K562 (cell line): Measurements from ENCODE around the gene ATRX. TPM values are rescaled to one million over a fixed set of nuclear protein-coding genes. Genes with fewer than 3 reads are reported as not detected.

Experiments
- ATAC-seq: fragments of 200-7000 bp; cut with Tn5 transposase; 3 replicates; pipeline ENCODE4 v1.9.1; 2020; ENCODE audit warnings: moderate library complexity
- BruUV-seq: library from RNA; stranded (reverse); fragments of 400-500 nt; replicated peaks from 2 replicates; lab custom pipeline; 2021; lab: Mats Ljungman, UMichigan
- CTCF ChIA-PET: fragments of 300-600 bp; formaldehyde crosslinking; extraction: SDS; loops from one replicate; lab custom pipeline; 2021; ENCODE audit warnings: low intra/inter-chr PET ratio; lab: Yijun Ruan, JAX
- POLR2A ChIA-PET: fragments of 300-600, 350-650 bp; sonication (Branson Sonifier 250); formaldehyde crosslinking; extraction: SDS; loops from one replicate; lab custom pipeline; 2021; ENCODE audit warnings: antibody characterized with exemption, inconsistent platforms; lab: Yijun Ruan, JAX
- DNase-seq, 4 experiments: peaks; one replicate each; pipeline versions ENCODE4 v3.0.0 to v3.0.0-alpha.2; 2011 to 2018; ENCODE audit warnings: low spot score in 3 of 4, mixed read lengths in 3 of 4; ENCODE audit errors: extremely low read depth in 1 of 4
- FAIRE-seq: peaks from 2 replicates; lab custom pipeline; 2011; peaks lifted over from hg19 to GRCh38; lab: Jason Lieb, UNC
- H2AFZ ChIP-seq: 2 replicates; pipeline ENCODE4 v1.6.0; 2011; ENCODE audit warnings: low read depth, low read length, control low read depth, inconsistent platforms
- H3K27ac ChIP-seq: fragments of 200-600 bp; 3 replicates; pipeline ENCODE4 v1.8.0; 2011; ENCODE audit warnings: low read depth, mild to moderate bottlenecking, control low read depth, inconsistent platforms, low read length, moderate library complexity, mixed read lengths; ENCODE audit errors: extremely low read depth
- H3K27me3 ChIP-seq, 2 experiments: fragments of 300-600 bp in 1 of 2; 2 replicates in 1 of 2; 3 replicates in 1 of 2; pipeline versions ENCODE4 v1.6.0 to v1.8.0; 2011; ENCODE audit warnings: inconsistent platforms in 2 of 2, low read length in 2 of 2, mild to moderate bottlenecking in 1 of 2, mixed read lengths in 1 of 2, moderate library complexity in 1 of 2; ENCODE audit not compliant: control insufficient read depth in 2 of 2, insufficient read depth in 2 of 2
- H3K36me3 ChIP-seq: fragments of 300-600 bp; 3 replicates; pipeline ENCODE4 v1.8.0; 2011; ENCODE audit warnings: mild to moderate bottlenecking, low read length, inconsistent platforms; ENCODE audit not compliant: control insufficient read depth, insufficient read depth
- H3K4me1 ChIP-seq, 2 experiments: fragments of 200-600 bp in 1 of 2; replicated peaks in 1 of 2; 2 replicates in 1 of 2; 3 replicates in 1 of 2; pipeline versions ENCODE4 v1.5.1 to v1.8.0; 2011; ENCODE audit warnings: inconsistent platforms in 2 of 2, low read length in 2 of 2, mild to moderate bottlenecking in 1 of 2, mixed read lengths in 1 of 2, moderate library complexity in 1 of 2; ENCODE audit not compliant: control insufficient read depth in 2 of 2, insufficient read depth in 2 of 2
- H3K4me2 ChIP-seq: 2 replicates; pipeline ENCODE4 v1.6.1; 2011; ENCODE audit warnings: low read length, control low read depth, inconsistent platforms, mixed read lengths; ENCODE audit not compliant: insufficient read depth
- H3K4me3 ChIP-seq: fragments of 200-600 bp; sonication (generic), shearing (Covaris generic); 2 replicates; pipeline ENCODE4 v1.5.1; 2016; ENCODE audit warnings: control low read depth, inconsistent platforms
- H3K79me2 ChIP-seq: fragments of 200-600 bp; 3 replicates; pipeline ENCODE4 v1.8.0; 2011; ENCODE audit warnings: low read length, inconsistent platforms; ENCODE audit not compliant: control insufficient read depth, insufficient read depth
- H3K9ac ChIP-seq, 2 experiments: 2 replicates each; pipeline versions ENCODE4 v1.6.0 to v1.6.1; 2011; ENCODE audit warnings: low read depth in 2 of 2, low read length in 2 of 2, control low read depth in 1 of 2, inconsistent platforms in 1 of 2, mild to moderate bottlenecking in 1 of 2, mixed read lengths in 1 of 2; ENCODE audit not compliant: insufficient read depth in 1 of 2
- H3K9me1 ChIP-seq: one replicate; pipeline ENCODE4 v1.6.0; 2011; ENCODE audit warnings: inconsistent platforms, mild to moderate bottlenecking, low read length, moderate library complexity; ENCODE audit not compliant: control insufficient read depth, insufficient read depth
- H3K9me3 ChIP-seq: replicated peaks from 2 replicates; pipeline ENCODE4 v1.5.1; 2011; ENCODE audit warnings: low read depth, low read length, inconsistent platforms; ENCODE audit not compliant: control insufficient read depth, insufficient read depth
- H4K20me1 ChIP-seq: replicated peaks from 2 replicates; pipeline ENCODE4 v1.6.1; 2011; ENCODE audit warnings: low read length, inconsistent platforms, mixed read lengths; ENCODE audit not compliant: control insufficient read depth, insufficient read depth
- ARHGAP35 ChIP-seq: fragments of 450-650 bp; IDR thresholded peaks from 2 replicates; pipeline ENCODE4 v1.6.1; 2018; ENCODE audit not compliant: partially characterized antibody
- ARID2 ChIP-seq: fragments of 450-650 bp; IDR thresholded peaks from 2 replicates; pipeline ENCODE4 v1.6.1; 2017; ENCODE audit warnings: antibody characterized with exemption, mild to moderate bottlenecking
- CEBPG ChIP-seq, 3 experiments: fragments of 200-800 bp in 1 of 3; sonication (Bioruptor generic) in 1 of 3; sonication (generic) in 1 of 3; formaldehyde crosslinking in 1 of 3; IDR thresholded peaks in 2 of 3; conservative IDR thresholded peaks in 1 of 3; 2 replicates each; pipeline versions ENCODE4 v1.6.1 to v1.8.0; 2016 to 2022; ENCODE audit warnings: missing compliant biosample characterization in 2 of 3, missing genetic modification characterization in 2 of 3, mild to moderate bottlenecking in 1 of 3, missing genetic modification reagents in 1 of 3
- CREB5 ChIP-seq: fragments of 250-450 bp; sonication (Bioruptor Pico); IDR thresholded peaks from 2 replicates; pipeline ENCODE4 v1.5.0; 2020; ENCODE audit warnings: mild to moderate bottlenecking
- DACH1 ChIP-seq: fragments of 450-650 bp; IDR thresholded peaks from 2 replicates; pipeline ENCODE4 v1.6.1; 2018; ENCODE audit not compliant: partially characterized antibody
- DDX20 ChIP-seq: fragments of 450-650 bp; IDR thresholded peaks from 2 replicates; pipeline ENCODE4 v1.6.1; 2016; ENCODE audit warnings: missing genetic modification characterization, low read depth, mild to moderate bottlenecking, missing compliant biosample characterization, moderate library complexity
- DLX4 ChIP-seq: fragments of 250-450 bp; sonication (Bioruptor Pico); IDR thresholded peaks from 2 replicates; pipeline ENCODE4 v1.6.1; 2021; ENCODE audit warnings: mild to moderate bottlenecking
- ELF2 ChIP-seq: fragments of 250-450 bp; sonication (Bioruptor Pico); IDR thresholded peaks from 2 replicates; pipeline ENCODE4 v1.5.0; 2021; ENCODE audit warnings: mild to moderate bottlenecking
- ESRRA ChIP-seq: fragments of 450-650 bp; IDR thresholded peaks from 2 replicates; pipeline ENCODE4 v1.6.1; 2014; ENCODE audit warnings: low read depth, mild to moderate bottlenecking, moderate library complexity, borderline replicate concordance
- ETV1 ChIP-seq: fragments of 450-650 bp; conservative IDR thresholded peaks from 2 replicates; pipeline ENCODE4 v1.6.1; 2016; ENCODE audit warnings: missing genetic modification characterization, control low read depth, low read depth, missing compliant biosample characterization
- GTF2B ChIP-seq: IDR thresholded peaks from 2 replicates; pipeline ENCODE4 v1.6.1; 2011; ENCODE audit not compliant: insufficient read length; ENCODE audit errors: extremely low read depth
- KLF6 ChIP-seq: fragments of 250-450 bp; sonication (Bioruptor Pico); IDR thresholded peaks from 2 replicates; pipeline ENCODE4 v1.4.0; 2020; ENCODE audit warnings: mild to moderate bottlenecking, moderate library complexity, borderline replicate concordance
- NFIC ChIP-seq: fragments of 450-650 bp; IDR thresholded peaks from 2 replicates; pipeline ENCODE4 v1.6.1; 2017; ENCODE audit warnings: mild to moderate bottlenecking, inconsistent platforms
- NONO ChIP-seq, 2 experiments: fragments of 200-400 bp in 1 of 2; fragments of 450-650 bp in 1 of 2; formaldehyde crosslinking in 1 of 2; IDR thresholded peaks; 2 replicates each; pipeline ENCODE4 v1.6.1; 2017; ENCODE audit warnings: low read depth in 2 of 2, mild to moderate bottlenecking in 2 of 2, moderate library complexity in 2 of 2, low read length in 1 of 2
- STAG1 ChIP-seq: sonication (generic); formaldehyde crosslinking; IDR thresholded peaks from 2 replicates; pipeline ENCODE4 v1.5.0; 2020; ENCODE audit warnings: missing genetic modification reagents, borderline replicate concordance
- TCF7 ChIP-seq: sonication (generic); IDR thresholded peaks from 2 replicates; pipeline ENCODE4 v1.6.1; 2016; ENCODE audit warnings: antibody characterized with exemption, borderline replicate concordance
- ZBTB33 ChIP-seq: sonication (generic); formaldehyde crosslinking; IDR thresholded peaks from 2 replicates; pipeline ENCODE4 v1.8.1; 2023; ENCODE audit warnings: mild to moderate bottlenecking, missing genetic modification reagents
- ZNF175 ChIP-seq: fragments of 200-800 bp; sonication (Bioruptor generic); IDR thresholded peaks from 2 replicates; pipeline ENCODE4 v1.6.1; 2016; ENCODE audit warnings: low read depth, mild to moderate bottlenecking, missing genetic modification characterization, missing compliant biosample characterization
- ZNF507 ChIP-seq: conservative IDR thresholded peaks from 2 replicates; pipeline ENCODE4 v1.6.1; 2017; ENCODE audit warnings: missing genetic modification characterization, missing compliant biosample characterization
- ZNF707 ChIP-seq: fragments of 250-450 bp; sonication (Bioruptor Pico); conservative IDR thresholded peaks from 2 replicates; pipeline ENCODE4 v1.8.0; 2022; ENCODE audit warnings: inconsistent platforms, mild to moderate bottlenecking, moderate library complexity
- WGBS: fragments of 100-300 bp; shearing (Covaris generic); methylation state at CpG from one replicate; pipeline ENCODE4 v1.1.6; 2016; ENCODE audit warnings: low coverage, mixed read lengths; ENCODE audit not compliant: insufficient coverage; ENCODE audit errors: missing lambda C conversion rate; 5-methylcytosine and 5-hydroxymethylcytosine counted together
- in situ Hi-C: fragments of 300-500 bp; cut with MboI; formaldehyde crosslinking; loops from 4 replicates; pipeline ENCODE4 v1.15.0; 2018; ENCODE audit warnings: inconsistent platforms, mixed read lengths
- intact Hi-C: fragments of 100-400 bp; cut with micrococcal nuclease; formaldehyde crosslinking; loops from 2 replicates; pipeline ENCODE4 v1.14.2; 2022
- polyA plus RNA-seq, 8 experiments: library from polyadenylated mRNA; depleted of rRNA in 4 of 8; stranded (reverse) in 5 of 8; unstranded in 3 of 8; fragments of >200 nt; fragmentation: Nextera tagmentation in 2 of 8; fragmentation: Illumina TruSeq in 1 of 8; extraction: Ambion mirVana in 2 of 8; extraction: Trizol in 1 of 8; gene quantifications; 2 replicates each; pipeline versions ENCODE4 v1.2.1 to v1.2.3, GENCODE V29; 2011 to 2014; ENCODE audit warnings: inconsistent platforms in 1 of 8, missing spikeins in 1 of 8
- total RNA-seq, 7 experiments: library from RNA; depleted of rRNA in 6 of 7; stranded (reverse); fragments of >200 nt in 6 of 7; fragmentation: Illumina TruSeq in 2 of 7; extraction: Trizol in 2 of 7; gene quantifications; 2 replicates each; pipeline versions ENCODE4 v1.2.1 to v1.2.3, GENCODE V29; 2011 to 2021; ENCODE audit warnings: low replicate concordance in 1 of 7

The ATRX gene
- total and polyA plus RNA-seq, 9 of the 15 experiments (the other 6 are each of a cell fraction or from before 2014, with no cell fraction given) = 7.7 to 23.1 (median 20.2) TPM

GRCh38 chrX:77814210-77814609 lies 28.2 kb upstream of the ATRX start:
- Histone ChIP-seq H4K20me1 (no peaks in the 10 kb centered on the region), H3K4me1 (no peaks in the 10 kb centered on the region), H3K27me3 (no peaks in the 10 kb centered on the region), H3K4me3 (no peak overlapping the region), H3K9ac (no peak overlapping the region), H3K9me1 (no peaks in the 10 kb centered on the region), H2AFZ (no peak overlapping the region), H3K27ac (no peak overlapping the region), H3K36me3 (no peaks in the 10 kb centered on the region), H3K79me2 (no peaks in the 10 kb centered on the region), H3K9me3 (no peaks in the 10 kb centered on the region), H3K4me2 (no peak overlapping the region)
- in situ Hi-C loops (no loop called here), intact Hi-C loops (no loop called here)
- no TSS peak for BruUV-seq
- no peak for DNase-seq
- POLR2A ChIA-PET = no interaction called here
- no peak for ATAC-seq
- TF ChIP-seq ZNF507 (no peak), CREB5 (no peak), ARHGAP35 (no peak), ZNF175 (CRISPR knock-in tag) (no peak), NFIC (no peak), GTF2B (no peak), KLF6 (CRISPR knock-in tag) (no peak), DDX20 (no peak), ETV1 (tag) (no peak), ZBTB33 (CRISPR knock-in tag) (no peak), ARID2 (no peak), DACH1 (no peak), ELF2 (no peak), ESRRA (no peak), ZNF707 (CRISPR knock-in tag) (no peak), NONO (IDR thresholded peaks at IDR 0.05; ENCODE audit: low read depth in 2 of 2, low read length in 1 of 2) (no peak), STAG1 (CRISPR knock-in tag) (no peak), TCF7 (no peak), CEBPG (CRISPR knock-in tag; IDR thresholded peaks at IDR 0.05) (no peak), CEBPG (tag; conservative IDR thresholded peaks at IDR 0.05 in 1 of 2, IDR thresholded peaks at IDR 0.05 in 1 of 2) (no peak), DLX4 (CRISPR knock-in tag) (no peak)
- FAIRE-seq = no peak
- CTCF ChIA-PET = no interaction called here
- WGBS = 25% methylated on average over 1 of the region's 1 CpG
